WTC11 (cell line): ENCODE measurements around the gene NUP210. TPM values are rescaled to one million over a fixed set of nuclear protein-coding genes. Genes with fewer than 3 reads are reported as not detected.

Source experiments
- ATAC-seq: fragments of 200-7000 bp; cut with Tn5 transposase; 2 replicates; pipeline ENCODE4 v1.10.0; 2021; ENCODE audit warnings: mild to moderate bottlenecking, moderate library complexity
- CTCF ChIA-PET: fragments of 300-600 bp; sonication (Branson Sonifier 250); formaldehyde crosslinking; loops from one replicate; lab custom pipeline; 2021; ENCODE audit warnings: antibody characterized with exemption; lab: Charles Lee
- POLR2A ChIA-PET: fragments of 350-600 bp; sonication (Branson Sonifier 250); formaldehyde crosslinking; loops from one replicate; lab custom pipeline; 2021; ENCODE audit warnings: antibody characterized with exemption; lab: Charles Lee
- DNase-seq: peaks from one replicate; pipeline ENCODE4 v3.0.0; 2021; ENCODE audit warnings: low spot score
- H3K27ac Mint-ChIP-seq: 2 replicates; pipeline ENCODE4 v1.8.0; 2021; ENCODE audit warnings: mixed read lengths
- H3K27me3 Mint-ChIP-seq: 2 replicates; pipeline ENCODE4 v1.8.0; 2021; ENCODE audit warnings: low read depth, mild to moderate bottlenecking, moderate library complexity, mixed read lengths
- H3K36me3 Mint-ChIP-seq: 2 replicates; pipeline ENCODE4 v1.8.0; 2021; ENCODE audit warnings: mixed read lengths
- H3K4me1 Mint-ChIP-seq: 2 replicates; pipeline ENCODE4 v1.8.0; 2022; ENCODE audit warnings: mixed read lengths
- H3K4me3 Mint-ChIP-seq: 2 replicates; pipeline ENCODE4 v1.8.0; 2021; ENCODE audit warnings: mild to moderate bottlenecking, moderate library complexity, mixed read lengths
- H3K9me3 Mint-ChIP-seq: 2 replicates; pipeline ENCODE4 v1.8.0; 2021; ENCODE audit warnings: mixed read lengths
- ETV6 ChIP-seq: sonication (generic); formaldehyde crosslinking; IDR thresholded peaks from 2 replicates; pipeline ENCODE4 v1.8.1; 2022; ENCODE audit warnings: mild to moderate bottlenecking, missing genetic modification reagents
- FOXK1 ChIP-seq: sonication (generic); formaldehyde crosslinking; IDR thresholded peaks from 2 replicates; pipeline ENCODE4 v1.8.0; 2022; ENCODE audit warnings: mild to moderate bottlenecking, moderate library complexity, missing genetic modification reagents
- GABPB1 ChIP-seq: sonication (generic); formaldehyde crosslinking; IDR thresholded peaks from 2 replicates; pipeline ENCODE4 v1.8.1; 2023; ENCODE audit warnings: mild to moderate bottlenecking, missing genetic modification reagents
- IRF2 ChIP-seq: sonication (generic); formaldehyde crosslinking; IDR thresholded peaks from 2 replicates; pipeline ENCODE4 v1.8.0; 2022; ENCODE audit warnings: low read depth, missing genetic modification reagents, borderline replicate concordance
- OVOL2 ChIP-seq: fragments of 250-450 bp; sonication (Bioruptor Pico); IDR thresholded peaks from 2 replicates; pipeline ENCODE4 v1.9.0; 2021; ENCODE audit warnings: mild to moderate bottlenecking, borderline replicate concordance
- PRRX2 ChIP-seq: fragments of 250-450 bp; sonication (Bioruptor Pico); IDR thresholded peaks from 2 replicates; pipeline ENCODE4 v1.8.0; 2021; ENCODE audit warnings: mild to moderate bottlenecking
- SOX15 ChIP-seq: fragments of 250-450 bp; sonication (Bioruptor Pico); IDR thresholded peaks from 2 replicates; pipeline ENCODE4 v1.9.0; 2021; ENCODE audit warnings: mild to moderate bottlenecking
- ZNF138 ChIP-seq: sonication (generic); formaldehyde crosslinking; conservative IDR thresholded peaks from 2 replicates; pipeline ENCODE4 v1.8.1; 2022; ENCODE audit warnings: mild to moderate bottlenecking, moderate library complexity, missing genetic modification reagents
- ZNF317 ChIP-seq: sonication (generic); formaldehyde crosslinking; IDR thresholded peaks from 2 replicates; pipeline ENCODE4 v1.8.1; 2023; ENCODE audit warnings: low read depth, mild to moderate bottlenecking, moderate library complexity, missing genetic modification reagents, borderline replicate concordance
- total RNA-seq: library from RNA; stranded (reverse); gene quantifications from 3 replicates; pipeline ENCODE4 v1.2.3, GENCODE V29; 2021
- TF ChIP-seq, protein P1 (sequence below): sonication (generic); formaldehyde crosslinking; IDR thresholded peaks from 2 replicates; pipeline ENCODE4 v1.8.1; 2023; ENCODE audit warnings: mild to moderate bottlenecking, missing genetic modification reagents
- TF ChIP-seq, protein P2 (sequence below): sonication (generic); formaldehyde crosslinking; IDR thresholded peaks from 2 replicates; pipeline ENCODE4 v1.8.1; 2022; ENCODE audit warnings: low read depth, mild to moderate bottlenecking, moderate library complexity, missing genetic modification reagents, borderline replicate concordance
- TF ChIP-seq, protein P3 (sequence below): fragments of 250-450 bp; sonication (Bioruptor Pico); IDR thresholded peaks from 2 replicates; pipeline ENCODE4 v1.9.0; 2021; ENCODE audit warnings: moderate library complexity, mild to moderate bottlenecking, inconsistent platforms, borderline replicate concordance
- TF ChIP-seq, protein P4 (sequence below): sonication (generic); formaldehyde crosslinking; IDR thresholded peaks from 2 replicates; pipeline ENCODE4 v1.8.1; 2023; ENCODE audit warnings: mild to moderate bottlenecking, missing genetic modification reagents, moderate library complexity
- TF ChIP-seq, protein P5 (sequence below): sonication (generic); formaldehyde crosslinking; IDR thresholded peaks from 2 replicates; pipeline ENCODE4 v1.8.0; 2023; ENCODE audit warnings: mild to moderate bottlenecking, missing genetic modification reagents
- TF ChIP-seq, protein P6 (sequence below): fragments of 250-450 bp; sonication (Bioruptor Pico); IDR thresholded peaks from 2 replicates; pipeline ENCODE4 v1.8.0; 2021; ENCODE audit warnings: mild to moderate bottlenecking
- TF ChIP-seq, protein P7 (sequence below): fragments of 200-600 bp; IDR thresholded peaks from 2 replicates; pipeline ENCODE4 v1.8.0; 2022; ENCODE audit warnings: antibody characterized with exemption

NUP210 gene
- total RNA-seq, 1 experiment from 2014 or later: 59.2 TPM

DNA sequence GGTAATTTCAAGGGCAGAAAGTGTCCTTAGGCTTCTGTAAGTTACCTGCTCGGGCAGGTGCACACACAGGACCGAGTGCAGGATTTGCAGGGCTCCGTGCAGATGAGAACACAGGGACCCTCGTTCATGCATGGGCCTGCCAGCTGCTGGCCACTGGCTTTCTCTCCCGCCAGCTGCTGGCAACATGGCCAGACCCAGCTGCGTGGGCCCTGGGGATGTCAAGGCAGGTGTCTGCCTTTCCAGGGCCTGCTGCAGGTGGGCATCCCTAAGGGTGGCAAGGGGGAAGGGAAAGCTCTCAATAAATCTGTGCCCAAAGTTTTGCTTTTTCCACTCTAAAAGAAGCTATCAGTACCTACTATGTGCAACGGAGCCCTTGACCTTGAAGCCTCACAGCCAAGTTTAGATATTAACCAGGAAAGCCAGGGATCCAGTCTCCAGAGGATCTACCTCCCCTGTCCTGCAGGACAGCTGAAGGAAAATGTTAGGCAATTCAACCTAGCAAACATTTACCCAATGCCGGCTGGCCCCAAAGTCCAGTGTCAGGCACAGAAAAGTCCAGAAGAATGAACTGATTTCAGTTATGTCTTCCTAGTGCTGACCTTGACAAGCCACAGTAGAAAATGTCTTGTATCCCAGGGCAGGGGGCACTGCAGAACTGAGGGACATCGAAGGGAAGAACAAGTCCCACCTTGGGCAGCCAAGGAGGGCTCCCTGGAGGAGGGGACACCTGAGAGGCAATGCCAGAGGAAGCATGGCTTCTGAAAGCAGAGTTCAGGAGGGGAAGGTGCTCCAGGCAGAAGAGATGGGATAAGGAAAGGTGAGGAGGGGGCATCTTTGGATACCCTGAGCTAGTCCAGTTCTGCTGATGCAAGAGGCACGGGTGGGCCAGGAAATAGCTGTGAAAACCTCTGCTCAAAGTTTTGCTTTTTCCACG lies 26.4 kb downstream of the NUP210 start:
- Mint-ChIP-seq H3K27ac (no peak overlapping the region; the same call in 1 of the 2 replicates), H3K27me3 (no peaks in the 10 kb centered on the region), H3K4me1 (peaks cover 3% of the 10 kb centered on the region), H3K36me3 (peaks cover 20% of the 10 kb centered on the region), H3K9me3 (no peaks in the 10 kb centered on the region), H3K4me3 (no peak overlapping the region)
- DNase-seq (no peak), ATAC-seq (no peak)
- POLR2A ChIA-PET: no interaction called here
- CTCF ChIA-PET: interaction anchor here (1.6 kb wide), 1 partner anchor 59 kb away, joined by 5 read pairs; no protein-coding TSS in a partner anchor
- TF ChIP-seq, protein P1, sequence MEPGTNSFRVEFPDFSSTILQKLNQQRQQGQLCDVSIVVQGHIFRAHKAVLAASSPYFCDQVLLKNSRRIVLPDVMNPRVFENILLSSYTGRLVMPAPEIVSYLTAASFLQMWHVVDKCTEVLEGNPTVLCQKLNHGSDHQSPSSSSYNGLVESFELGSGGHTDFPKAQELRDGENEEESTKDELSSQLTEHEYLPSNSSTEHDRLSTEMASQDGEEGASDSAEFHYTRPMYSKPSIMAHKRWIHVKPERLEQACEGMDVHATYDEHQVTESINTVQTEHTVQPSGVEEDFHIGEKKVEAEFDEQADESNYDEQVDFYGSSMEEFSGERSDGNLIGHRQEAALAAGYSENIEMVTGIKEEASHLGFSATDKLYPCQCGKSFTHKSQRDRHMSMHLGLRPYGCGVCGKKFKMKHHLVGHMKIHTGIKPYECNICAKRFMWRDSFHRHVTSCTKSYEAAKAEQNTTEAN (CRISPR knock-in tag): no peak
- TF ChIP-seq OVOL2 (CRISPR knock-in tag) (no peak), SOX15 (CRISPR knock-in tag) (no peak), FOXK1 (no peak), GABPB1 (CRISPR knock-in tag) (no peak), IRF2 (CRISPR knock-in tag) (no peak), ZNF138 (CRISPR knock-in tag) (no peak), PRRX2 (no peak), ZNF317 (CRISPR knock-in tag) (no peak)
- TF ChIP-seq, protein P2, sequence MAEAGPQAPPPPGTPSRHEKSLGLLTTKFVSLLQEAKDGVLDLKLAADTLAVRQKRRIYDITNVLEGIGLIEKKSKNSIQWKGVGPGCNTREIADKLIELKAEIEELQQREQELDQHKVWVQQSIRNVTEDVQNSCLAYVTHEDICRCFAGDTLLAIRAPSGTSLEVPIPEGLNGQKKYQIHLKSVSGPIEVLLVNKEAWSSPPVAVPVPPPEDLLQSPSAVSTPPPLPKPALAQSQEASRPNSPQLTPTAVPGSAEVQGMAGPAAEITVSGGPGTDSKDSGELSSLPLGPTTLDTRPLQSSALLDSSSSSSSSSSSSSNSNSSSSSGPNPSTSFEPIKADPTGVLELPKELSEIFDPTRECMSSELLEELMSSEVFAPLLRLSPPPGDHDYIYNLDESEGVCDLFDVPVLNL: no peak
- TF ChIP-seq, protein P3, sequence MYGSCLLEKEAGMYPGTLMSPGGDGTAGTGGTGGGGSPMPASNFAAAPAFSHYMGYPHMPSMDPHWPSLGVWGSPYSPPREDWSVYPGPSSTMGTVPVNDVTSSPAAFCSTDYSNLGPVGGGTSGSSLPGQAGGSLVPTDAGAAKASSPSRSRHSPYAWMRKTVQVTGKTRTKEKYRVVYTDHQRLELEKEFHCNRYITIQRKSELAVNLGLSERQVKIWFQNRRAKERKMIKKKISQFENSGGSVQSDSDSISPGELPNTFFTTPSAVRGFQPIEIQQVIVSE (CRISPR knock-in tag): no peak
- TF ChIP-seq, protein P4, sequence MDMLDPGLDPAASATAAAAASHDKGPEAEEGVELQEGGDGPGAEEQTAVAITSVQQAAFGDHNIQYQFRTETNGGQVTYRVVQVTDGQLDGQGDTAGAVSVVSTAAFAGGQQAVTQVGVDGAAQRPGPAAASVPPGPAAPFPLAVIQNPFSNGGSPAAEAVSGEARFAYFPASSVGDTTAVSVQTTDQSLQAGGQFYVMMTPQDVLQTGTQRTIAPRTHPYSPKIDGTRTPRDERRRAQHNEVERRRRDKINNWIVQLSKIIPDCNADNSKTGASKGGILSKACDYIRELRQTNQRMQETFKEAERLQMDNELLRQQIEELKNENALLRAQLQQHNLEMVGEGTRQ (CRISPR knock-in tag): no peak
- TF ChIP-seq, protein P5, sequence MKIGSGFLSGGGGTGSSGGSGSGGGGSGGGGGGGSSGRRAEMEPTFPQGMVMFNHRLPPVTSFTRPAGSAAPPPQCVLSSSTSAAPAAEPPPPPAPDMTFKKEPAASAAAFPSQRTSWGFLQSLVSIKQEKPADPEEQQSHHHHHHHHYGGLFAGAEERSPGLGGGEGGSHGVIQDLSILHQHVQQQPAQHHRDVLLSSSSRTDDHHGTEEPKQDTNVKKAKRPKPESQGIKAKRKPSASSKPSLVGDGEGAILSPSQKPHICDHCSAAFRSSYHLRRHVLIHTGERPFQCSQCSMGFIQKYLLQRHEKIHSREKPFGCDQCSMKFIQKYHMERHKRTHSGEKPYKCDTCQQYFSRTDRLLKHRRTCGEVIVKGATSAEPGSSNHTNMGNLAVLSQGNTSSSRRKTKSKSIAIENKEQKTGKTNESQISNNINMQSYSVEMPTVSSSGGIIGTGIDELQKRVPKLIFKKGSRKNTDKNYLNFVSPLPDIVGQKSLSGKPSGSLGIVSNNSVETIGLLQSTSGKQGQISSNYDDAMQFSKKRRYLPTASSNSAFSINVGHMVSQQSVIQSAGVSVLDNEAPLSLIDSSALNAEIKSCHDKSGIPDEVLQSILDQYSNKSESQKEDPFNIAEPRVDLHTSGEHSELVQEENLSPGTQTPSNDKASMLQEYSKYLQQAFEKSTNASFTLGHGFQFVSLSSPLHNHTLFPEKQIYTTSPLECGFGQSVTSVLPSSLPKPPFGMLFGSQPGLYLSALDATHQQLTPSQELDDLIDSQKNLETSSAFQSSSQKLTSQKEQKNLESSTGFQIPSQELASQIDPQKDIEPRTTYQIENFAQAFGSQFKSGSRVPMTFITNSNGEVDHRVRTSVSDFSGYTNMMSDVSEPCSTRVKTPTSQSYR (CRISPR knock-in tag): no peak
- TF ChIP-seq, protein P6, sequence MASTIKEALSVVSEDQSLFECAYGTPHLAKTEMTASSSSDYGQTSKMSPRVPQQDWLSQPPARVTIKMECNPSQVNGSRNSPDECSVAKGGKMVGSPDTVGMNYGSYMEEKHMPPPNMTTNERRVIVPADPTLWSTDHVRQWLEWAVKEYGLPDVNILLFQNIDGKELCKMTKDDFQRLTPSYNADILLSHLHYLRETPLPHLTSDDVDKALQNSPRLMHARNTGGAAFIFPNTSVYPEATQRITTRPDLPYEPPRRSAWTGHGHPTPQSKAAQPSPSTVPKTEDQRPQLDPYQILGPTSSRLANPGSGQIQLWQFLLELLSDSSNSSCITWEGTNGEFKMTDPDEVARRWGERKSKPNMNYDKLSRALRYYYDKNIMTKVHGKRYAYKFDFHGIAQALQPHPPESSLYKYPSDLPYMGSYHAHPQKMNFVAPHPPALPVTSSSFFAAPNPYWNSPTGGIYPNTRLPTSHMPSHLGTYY (CRISPR knock-in tag): no peak
- TF ChIP-seq, all 79 proteins: peak for 0

DNA sequence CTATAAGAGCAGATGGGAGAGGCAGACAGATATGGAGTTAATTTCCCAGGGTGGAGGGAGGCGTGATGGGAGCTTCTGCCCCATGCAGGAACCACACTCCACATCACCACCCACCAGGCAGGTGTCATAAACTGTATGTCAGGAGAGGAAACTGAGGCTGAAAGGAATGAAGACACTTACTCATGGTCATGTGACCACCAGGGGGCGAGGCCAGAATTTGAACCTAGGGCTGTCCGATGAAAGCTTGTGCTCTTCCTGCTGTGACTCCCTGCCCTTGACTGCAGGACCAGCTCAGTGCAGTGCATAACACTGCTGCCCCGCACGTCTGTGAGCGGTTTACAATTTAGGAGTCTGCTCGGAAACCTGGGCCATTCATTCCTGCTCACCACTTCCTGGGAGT lies 28.8 kb downstream of the NUP210 start:
- Mint-ChIP-seq H3K4me3 (no peak overlapping the region), H3K27ac (no peak overlapping the region; the same call in 1 of the 2 replicates), H3K27me3 (no peaks in the 10 kb centered on the region), H3K36me3 (peaks cover 19% of the 10 kb centered on the region), H3K4me1 (peaks cover 3% of the 10 kb centered on the region), H3K9me3 (no peaks in the 10 kb centered on the region)
- ATAC-seq: no peak
- no peak for DNase-seq
- POLR2A ChIA-PET: no interaction called here
- TF ChIP-seq, protein P6 (CRISPR knock-in tag): no peak
- TF ChIP-seq, protein P7, sequence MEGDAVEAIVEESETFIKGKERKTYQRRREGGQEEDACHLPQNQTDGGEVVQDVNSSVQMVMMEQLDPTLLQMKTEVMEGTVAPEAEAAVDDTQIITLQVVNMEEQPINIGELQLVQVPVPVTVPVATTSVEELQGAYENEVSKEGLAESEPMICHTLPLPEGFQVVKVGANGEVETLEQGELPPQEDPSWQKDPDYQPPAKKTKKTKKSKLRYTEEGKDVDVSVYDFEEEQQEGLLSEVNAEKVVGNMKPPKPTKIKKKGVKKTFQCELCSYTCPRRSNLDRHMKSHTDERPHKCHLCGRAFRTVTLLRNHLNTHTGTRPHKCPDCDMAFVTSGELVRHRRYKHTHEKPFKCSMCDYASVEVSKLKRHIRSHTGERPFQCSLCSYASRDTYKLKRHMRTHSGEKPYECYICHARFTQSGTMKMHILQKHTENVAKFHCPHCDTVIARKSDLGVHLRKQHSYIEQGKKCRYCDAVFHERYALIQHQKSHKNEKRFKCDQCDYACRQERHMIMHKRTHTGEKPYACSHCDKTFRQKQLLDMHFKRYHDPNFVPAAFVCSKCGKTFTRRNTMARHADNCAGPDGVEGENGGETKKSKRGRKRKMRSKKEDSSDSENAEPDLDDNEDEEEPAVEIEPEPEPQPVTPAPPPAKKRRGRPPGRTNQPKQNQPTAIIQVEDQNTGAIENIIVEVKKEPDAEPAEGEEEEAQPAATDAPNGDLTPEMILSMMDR: 0 out of 2 replicates have a peak, but pooled peaks have one; percentile 28
- TF ChIP-seq, protein P4 (CRISPR knock-in tag): peak; percentile 73
- no peak for TF ChIP-seq ETV6 (CRISPR knock-in tag)
- TF ChIP-seq, protein P3 (CRISPR knock-in tag): no peak
- CTCF ChIA-PET: interaction anchor here (0.7 to 2.2 kb wide), 6 partner anchors 14 to 299 kb away, joined by 3 to 18 read pairs (median 6); no protein-coding TSS in a partner anchor
